Measurements from ENCODE around the gene NPHS1. TPM values are rescaled to one million over a fixed set of nuclear protein-coding genes. Genes with fewer than 3 reads are reported as not detected.
"Not testable (repeated sequence)": the region's sequence is repeated elsewhere in the genome, so short reads cannot be mapped to it uniquely, and the experiment has no call there.

Gene NPHS1
- total and polyA plus RNA-seq, 4 donors, result not detected

DNA sequence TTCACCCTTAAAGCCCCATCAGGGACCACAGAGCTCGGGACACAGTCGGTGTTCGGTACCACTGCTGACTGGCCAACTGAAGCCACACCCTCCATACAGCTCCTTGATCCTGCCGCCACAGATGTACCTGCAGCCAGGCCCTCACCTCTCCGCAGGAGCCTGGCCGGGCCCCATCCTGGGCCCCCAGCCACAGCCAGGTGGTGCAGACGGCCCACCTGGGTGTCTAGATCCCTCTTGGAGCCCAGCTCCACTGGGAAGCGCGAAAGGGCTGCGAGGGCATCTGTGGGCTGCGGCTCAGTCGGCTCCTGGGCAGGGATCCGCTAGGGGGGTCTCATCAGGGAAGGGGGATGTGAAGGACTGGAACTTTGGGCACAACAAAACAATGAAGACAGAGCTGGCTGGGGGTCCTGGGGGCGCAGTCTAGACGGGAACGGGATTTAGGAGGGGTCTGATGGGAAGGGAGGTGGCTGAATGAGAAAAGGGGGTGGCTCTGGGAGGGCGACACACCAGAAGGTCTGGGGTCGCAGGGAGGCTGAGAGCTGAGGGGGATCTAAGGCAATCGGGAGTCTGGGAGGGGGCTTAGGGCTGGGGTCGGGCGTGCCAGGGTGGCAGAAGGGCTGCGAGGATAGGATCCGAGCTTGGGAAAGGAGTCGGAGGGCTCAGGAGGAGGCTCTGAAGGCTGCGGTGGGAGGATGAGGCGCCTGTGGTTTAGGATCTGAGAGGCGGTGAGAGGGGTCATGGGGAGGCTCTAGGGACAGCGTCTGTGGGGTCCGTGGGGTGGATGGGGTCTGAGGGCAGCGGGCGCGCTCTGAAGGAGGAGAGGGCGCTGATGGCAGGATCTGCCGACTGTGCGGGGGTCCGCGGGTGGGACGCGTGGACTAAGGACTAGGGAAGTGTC is 55.4 kb downstream of the NPHS1 start:
- no peaks in the 10 kb centered on the region for H3K36me3 ChIP-seq (ENCODE audit: control insufficient read depth in 1 of 2, insufficient read depth in 2 of 2, low read length in 1 of 2)
- no peaks in the 10 kb centered on the region for H3K4me1 ChIP-seq (ENCODE audit: control insufficient read depth in 1 of 2, insufficient read depth in 2 of 2, low read length in 2 of 2)
- H3K27ac ChIP-seq (ENCODE audit: low read depth in 1 of 2, low read length in 2 of 2), result no peak overlapping the region
- 9% methylated on average over 34 to 39 of the region's 39 CpGs for WGBS, 2 donors
- no peak overlapping the region for H3K4me3 ChIP-seq (ENCODE audit: low read length in 2 of 2)
- no peak for ATAC-seq (ENCODE audit: low FRiP score)
- H3K27me3 ChIP-seq (ENCODE audit: control insufficient read depth in 1 of 2, insufficient read depth in 2 of 2, low read length in 1 of 2), result no peaks in the 10 kb centered on the region
- no peak for DNase-seq
- no peaks in the 10 kb centered on the region for H3K9me3 ChIP-seq (ENCODE audit: control insufficient read depth, low read length)
- intact Hi-C loops (cut with DNase I), result no loop called here

GRCh38 chr19:35795564-35795963 is 56.7 kb downstream of the NPHS1 start:
- WGBS, 2 donors, result 92% methylated on average over 1 of the region's 1 CpG
- H3K4me1 ChIP-seq (ENCODE audit: control insufficient read depth in 1 of 2, insufficient read depth in 2 of 2, low read length in 2 of 2); H3K27ac ChIP-seq (ENCODE audit: low read depth in 1 of 2, low read length in 2 of 2); intact Hi-C loops (cut with DNase I); H3K36me3 ChIP-seq (ENCODE audit: control insufficient read depth in 1 of 2, insufficient read depth in 2 of 2, low read length in 1 of 2); DNase-seq; H3K4me3 ChIP-seq (ENCODE audit: low read length in 2 of 2); H3K9me3 ChIP-seq (ENCODE audit: control insufficient read depth, low read length); ATAC-seq (ENCODE audit: low FRiP score); H3K27me3 ChIP-seq (ENCODE audit: control insufficient read depth in 1 of 2, insufficient read depth in 2 of 2, low read length in 1 of 2): not testable (repeated sequence)

DNA sequence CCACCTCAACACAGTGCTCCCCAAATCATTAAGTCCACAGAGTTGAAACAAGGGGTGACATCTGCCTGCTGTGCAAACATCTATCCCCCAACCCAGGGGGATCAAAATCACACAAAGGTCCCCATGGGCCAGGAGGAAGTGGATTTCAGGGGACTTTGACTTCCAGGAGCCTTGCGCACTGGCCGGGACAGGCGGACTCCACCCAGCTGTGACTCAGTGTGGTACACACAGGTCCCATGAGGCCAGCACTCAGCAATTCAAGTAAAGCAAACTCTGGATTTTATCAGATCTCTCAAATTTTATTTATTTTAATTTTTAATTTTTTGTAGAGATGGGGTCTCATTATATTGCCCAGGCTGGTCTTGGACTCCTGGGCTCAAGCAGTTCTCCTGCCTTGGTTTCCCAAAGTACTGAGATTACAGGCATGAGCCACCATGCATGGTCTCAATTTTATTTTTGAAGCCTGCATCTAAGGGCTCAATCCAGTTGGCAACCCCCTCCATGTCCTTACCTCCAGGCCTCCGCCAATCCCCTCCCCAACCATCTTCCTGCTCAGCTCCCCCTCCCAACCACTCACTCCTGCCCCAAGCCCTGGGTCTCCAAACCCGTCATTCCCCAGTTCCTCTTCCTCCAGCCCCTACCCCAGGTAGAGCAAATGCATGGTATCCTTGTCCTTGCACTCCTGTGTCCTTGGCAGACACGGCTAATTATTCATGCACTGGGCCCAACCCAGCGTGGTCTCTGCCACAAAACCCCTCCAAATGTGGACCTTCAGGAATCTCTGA is 58.7 kb downstream of the NPHS1 start:
- intact Hi-C loops (cut with DNase I), result no loop called here
- H3K27me3 ChIP-seq (ENCODE audit: control insufficient read depth in 1 of 2, insufficient read depth in 2 of 2, low read length in 1 of 2), result no peaks in the 10 kb centered on the region
- DNase-seq, result no peak
- ATAC-seq (ENCODE audit: low FRiP score), result no peak
- H3K9me3 ChIP-seq (ENCODE audit: control insufficient read depth, low read length), result no peaks in the 10 kb centered on the region
- H3K4me1 ChIP-seq (ENCODE audit: control insufficient read depth in 1 of 2, insufficient read depth in 2 of 2, low read length in 2 of 2), result no peaks in the 10 kb centered on the region
- H3K27ac ChIP-seq (ENCODE audit: low read depth in 1 of 2, low read length in 2 of 2), result no peak overlapping the region
- H3K36me3 ChIP-seq (ENCODE audit: control insufficient read depth in 1 of 2, insufficient read depth in 2 of 2, low read length in 1 of 2), result no peaks in the 10 kb centered on the region
- 69% methylated on average over 7 of the region's 7 CpGs for WGBS, 2 donors
- no peak overlapping the region for H3K4me3 ChIP-seq (ENCODE audit: low read length in 2 of 2)

DNA sequence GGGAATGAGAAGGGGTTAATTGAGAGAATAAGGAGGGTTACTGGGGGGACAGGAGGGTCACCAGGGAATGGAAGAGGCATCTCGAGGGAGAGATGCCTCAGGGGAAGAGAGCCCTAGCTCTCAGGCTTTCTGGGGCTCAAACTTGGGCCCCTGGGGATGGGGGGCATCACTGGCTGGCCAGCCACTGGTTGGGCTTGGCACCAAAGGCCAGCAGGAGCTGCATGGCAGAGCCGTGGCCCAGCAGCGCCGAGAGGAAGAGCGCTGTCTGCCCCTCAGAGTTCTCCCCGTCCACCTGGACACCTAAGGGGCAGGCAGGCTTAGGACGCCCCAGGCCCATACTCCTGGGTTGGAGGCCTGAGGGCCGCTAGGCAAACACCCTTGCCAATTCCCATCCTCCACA is 59.4 kb downstream of the NPHS1 start:
- Histone ChIP-seq H3K27me3 (ENCODE audit: control insufficient read depth in 1 of 2, insufficient read depth in 2 of 2, low read length in 1 of 2) (no peaks in the 10 kb centered on the region), H3K27ac (ENCODE audit: low read depth in 1 of 2, low read length in 2 of 2) (no peak overlapping the region), H3K4me1 (ENCODE audit: control insufficient read depth in 1 of 2, insufficient read depth in 2 of 2, low read length in 2 of 2) (no peaks in the 10 kb centered on the region), H3K36me3 (ENCODE audit: control insufficient read depth in 1 of 2, insufficient read depth in 2 of 2, low read length in 1 of 2) (no peaks in the 10 kb centered on the region), H3K9me3 (ENCODE audit: control insufficient read depth, low read length) (no peaks in the 10 kb centered on the region), H3K4me3 (ENCODE audit: low read length in 2 of 2) (no peak overlapping the region)
- no peak for ATAC-seq (ENCODE audit: low FRiP score)
- no peak for DNase-seq
- 68 to 70% methylated on average over 5 to 8 of the region's 8 CpGs for WGBS, 2 donors
- intact Hi-C loops (cut with DNase I), result no loop called here

GRCh38 chr19:35792312-35792711 is 60.0 kb downstream of the NPHS1 start:
- Histone ChIP-seq H3K36me3 (ENCODE audit: control insufficient read depth in 1 of 2, insufficient read depth in 2 of 2, low read length in 1 of 2) (no peaks in the 10 kb centered on the region), H3K4me1 (ENCODE audit: control insufficient read depth in 1 of 2, insufficient read depth in 2 of 2, low read length in 2 of 2) (no peaks in the 10 kb centered on the region), H3K4me3 (ENCODE audit: low read length in 2 of 2) (no peak overlapping the region), H3K27ac (ENCODE audit: low read depth in 1 of 2, low read length in 2 of 2) (no peak overlapping the region), H3K27me3 (ENCODE audit: control insufficient read depth in 1 of 2, insufficient read depth in 2 of 2, low read length in 1 of 2) (no peaks in the 10 kb centered on the region), H3K9me3 (ENCODE audit: control insufficient read depth, low read length) (no peaks in the 10 kb centered on the region)
- DNase-seq (no peak), ATAC-seq (ENCODE audit: low FRiP score) (no peak)
- intact Hi-C loops (cut with DNase I), result no loop called here
- 82 to 86% methylated on average over 15 of the region's 15 CpGs for WGBS, 2 donors

DNA sequence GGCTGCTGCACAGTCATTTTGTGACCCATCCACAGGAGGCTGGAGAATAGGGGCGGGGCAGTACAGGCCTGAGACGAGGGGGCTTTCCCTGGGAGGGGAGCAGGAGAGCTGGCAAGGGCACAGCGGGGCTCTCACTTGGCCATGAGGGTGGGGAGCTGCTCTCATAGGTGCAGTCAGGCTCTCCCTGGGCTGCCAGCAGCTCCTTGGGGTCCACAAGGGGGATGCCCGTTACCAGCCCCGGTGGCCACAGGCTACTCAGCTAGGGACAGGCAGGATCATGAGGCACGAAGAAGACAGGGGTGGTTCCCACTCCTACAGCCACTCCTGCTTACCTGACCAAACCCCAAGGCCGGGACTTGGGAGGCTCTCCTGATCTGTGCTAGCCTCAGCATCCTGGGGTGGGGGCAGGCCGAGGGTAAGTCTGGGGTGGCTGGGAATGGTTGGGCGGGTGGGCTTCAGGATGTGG is 60.5 kb downstream of the NPHS1 start:
- no peak overlapping the region for H3K27ac ChIP-seq (ENCODE audit: low read depth in 1 of 2, low read length in 2 of 2)
- no peak overlapping the region for H3K4me3 ChIP-seq (ENCODE audit: low read length in 2 of 2)
- ATAC-seq (ENCODE audit: low FRiP score) (no peak), DNase-seq (no peak)
- no peaks in the 10 kb centered on the region for H3K9me3 ChIP-seq (ENCODE audit: control insufficient read depth, low read length)
- no peaks in the 10 kb centered on the region for H3K4me1 ChIP-seq (ENCODE audit: control insufficient read depth in 1 of 2, insufficient read depth in 2 of 2, low read length in 2 of 2)
- H3K27me3 ChIP-seq (ENCODE audit: control insufficient read depth in 1 of 2, insufficient read depth in 2 of 2, low read length in 1 of 2), result no peaks in the 10 kb centered on the region
- WGBS, 2 donors, result 87 to 88% methylated on average over 9 of the region's 9 CpGs
- H3K36me3 ChIP-seq (ENCODE audit: control insufficient read depth in 1 of 2, insufficient read depth in 2 of 2, low read length in 1 of 2), result no peaks in the 10 kb centered on the region
- intact Hi-C loops (cut with DNase I), result no loop called here

GRCh38 chr19:35790981-35791813 is 61.1 kb downstream of the NPHS1 start:
- Histone ChIP-seq H3K27ac (ENCODE audit: low read depth in 1 of 2, low read length in 2 of 2) (no peak overlapping the region), H3K4me3 (ENCODE audit: low read length in 2 of 2) (no peak overlapping the region), H3K9me3 (ENCODE audit: control insufficient read depth, low read length) (no peaks in the 10 kb centered on the region), H3K36me3 (ENCODE audit: control insufficient read depth in 1 of 2, insufficient read depth in 2 of 2, low read length in 1 of 2) (no peaks in the 10 kb centered on the region), H3K4me1 (ENCODE audit: control insufficient read depth in 1 of 2, insufficient read depth in 2 of 2, low read length in 2 of 2) (no peaks in the 10 kb centered on the region), H3K27me3 (ENCODE audit: control insufficient read depth in 1 of 2, insufficient read depth in 2 of 2, low read length in 1 of 2) (no peaks in the 10 kb centered on the region)
- intact Hi-C loops (cut with DNase I), result no loop called here
- DNase-seq, result no peak
- WGBS, 2 donors, result 61% methylated on average over 20 of the region's 20 CpGs
- no peak for ATAC-seq (ENCODE audit: low FRiP score)

Measured in aorta (tissue), 5 donors.